Uterus (tissue), 2 donors: Measurements from ENCODE around the gene SUPT6H.

Experiments
- CTCF ChIP-seq, 4 experiments: fragments of 200-600 bp in 2 of 4; fragments of 450-650 bp in 2 of 4; sonication (generic) in 2 of 4; IDR thresholded peaks; one replicate each; pipeline ENCODE4 v1.5.1; 2016 to 2019; ENCODE audit warnings: antibody characterized with exemption in 4 of 4, mild to moderate bottlenecking in 2 of 4, moderate library complexity in 1 of 4
- POLR2A ChIP-seq, 2 donors: fragments of 450-650 bp; IDR thresholded peaks; one replicate each; pipeline ENCODE4 v1.6.1; 2016; ENCODE audit warnings: antibody characterized with exemption in 2 of 2, mild to moderate bottlenecking in 1 of 2, moderate library complexity in 1 of 2

GRCh38 chr17:28702752-28703150, 40.7 kb downstream of the SUPT6H start:
- TF ChIP-seq CTCF (IDR thresholded peaks at IDR 0.05) (no peak), POLR2A (IDR thresholded peaks at IDR 0.05) (no peak)
